Panc1 (cell line): Measurements from ENCODE around the gene ALS2CL. TPM values are rescaled to one million over a fixed set of nuclear protein-coding genes. Genes with fewer than 3 reads are reported as not detected.

ENCODE experiments used
- ATAC-seq: fragments of 200-7000 bp; cut with Tn5 transposase; 2 replicates; pipeline ENCODE4 v1.9.1; 2020; ENCODE audit warnings: mild to moderate bottlenecking, moderate library complexity
- BruUV-seq: library from RNA; stranded (reverse); fragments of 400-500 nt; replicated peaks from 2 replicates; lab custom pipeline; 2021; lab: Mats Ljungman, UMichigan
- CTCF ChIA-PET: fragments of 300-600 bp; sonication (Branson Sonifier 250); formaldehyde crosslinking; loops from one replicate; lab custom pipeline; 2022; ENCODE audit warnings: antibody characterized with exemption; lab: Charles Lee
- POLR2A ChIA-PET: fragments of 300-600 bp; sonication (Branson Sonifier 250); formaldehyde crosslinking; loops from one replicate; lab custom pipeline; 2022; ENCODE audit warnings: antibody characterized with exemption; lab: Charles Lee
- DNase-seq: peaks from one replicate; pipeline ENCODE4 v3.0.0-alpha.2; 2010; ENCODE audit warnings: low read depth, low spot score
- H3K27ac ChIP-seq: 2 replicates; pipeline ENCODE4 v1.5.1; 2011; ENCODE audit warnings: mild to moderate bottlenecking, low read length, inconsistent platforms
- H3K27me3 ChIP-seq: fragments of 200-500 bp; sonication (Bioruptor generic); 2 replicates; pipeline ENCODE4 v1.6.0; 2014; ENCODE audit warnings: low read length, inconsistent platforms; ENCODE audit not compliant: control insufficient read depth, insufficient read depth
- H3K36me3 ChIP-seq: fragments of 200-500 bp; sonication (Bioruptor generic); 2 replicates; pipeline ENCODE4 v1.5.1; 2014; ENCODE audit warnings: inconsistent platforms, mild to moderate bottlenecking, low read length, moderate library complexity; ENCODE audit not compliant: control insufficient read depth, insufficient read depth
- H3K4me1 ChIP-seq: 2 replicates; pipeline ENCODE4 v1.5.1; 2011; ENCODE audit warnings: inconsistent platforms, mild to moderate bottlenecking, low read length, moderate library complexity; ENCODE audit not compliant: control insufficient read depth, insufficient read depth
- H3K4me3 ChIP-seq, 2 experiments: 2 replicates each; pipeline ENCODE4 v1.5.1; 2011 to 2012; ENCODE audit warnings: low read depth in 2 of 2, low read length in 2 of 2, mild to moderate bottlenecking in 2 of 2, inconsistent platforms in 1 of 2, moderate library complexity in 1 of 2
- H3K9me3 ChIP-seq: fragments of 200-500 bp; sonication (Bioruptor generic); 2 replicates; pipeline ENCODE4 v1.5.1; 2014; ENCODE audit warnings: low read depth, mild to moderate bottlenecking, inconsistent platforms, low read length, moderate library complexity; ENCODE audit not compliant: control insufficient read depth, insufficient read depth
- POLR2AphosphoS5 ChIP-seq: IDR thresholded peaks from 2 replicates; pipeline ENCODE4 v1.6.1; 2012; ENCODE audit warnings: mild to moderate bottlenecking, low read depth, low read length, moderate library complexity
- SIN3A ChIP-seq: IDR thresholded peaks from 2 replicates; pipeline ENCODE4 v1.6.1; 2012; ENCODE audit warnings: low read depth, mild to moderate bottlenecking, low read length, moderate library complexity, borderline replicate concordance; ENCODE audit not compliant: insufficient read depth
- TCF7L2 ChIP-seq: IDR thresholded peaks from 2 replicates; pipeline ENCODE4 v1.6.1; 2011; ENCODE audit warnings: mild to moderate bottlenecking, low read depth, low read length, inconsistent platforms
- in situ Hi-C: cut with HindIII; loops from 2 replicates; pipeline ENCODE4 v1.10.0; 2016; ENCODE audit warnings: low sequenced_read_pairs, low pct_unique_long_range_greater_than_20kb
- intact Hi-C: fragments of 100-400 bp; cut with micrococcal nuclease; formaldehyde crosslinking; loops from one replicate; pipeline ENCODE4 v1.10.0; 2022; ENCODE audit not compliant: unreplicated experiment
- total RNA-seq: library from RNA; stranded (reverse); gene quantifications from one replicate; pipeline ENCODE4 v1.2.1, GENCODE V29; 2021; ENCODE audit not compliant: unreplicated experiment
- TF ChIP-seq, protein P1 (sequence below): fragments of 450-650 bp; IDR thresholded peaks from 2 replicates; pipeline ENCODE4 v1.5.1; 2017; ENCODE audit warnings: mild to moderate bottlenecking
- TF ChIP-seq, protein P2 (sequence below), 2 experiments: IDR thresholded peaks; 2 replicates each; pipeline ENCODE4 v1.6.1; 2011 to 2012; ENCODE audit warnings: low read depth in 2 of 2, control low read depth in 1 of 2, low read length in 1 of 2, mild to moderate bottlenecking in 1 of 2, moderate library complexity in 1 of 2; ENCODE audit not compliant: insufficient read depth in 1 of 2

The ALS2CL gene
- total RNA-seq, 1 experiment from 2014 or later: 2.7 TPM

DNA sequence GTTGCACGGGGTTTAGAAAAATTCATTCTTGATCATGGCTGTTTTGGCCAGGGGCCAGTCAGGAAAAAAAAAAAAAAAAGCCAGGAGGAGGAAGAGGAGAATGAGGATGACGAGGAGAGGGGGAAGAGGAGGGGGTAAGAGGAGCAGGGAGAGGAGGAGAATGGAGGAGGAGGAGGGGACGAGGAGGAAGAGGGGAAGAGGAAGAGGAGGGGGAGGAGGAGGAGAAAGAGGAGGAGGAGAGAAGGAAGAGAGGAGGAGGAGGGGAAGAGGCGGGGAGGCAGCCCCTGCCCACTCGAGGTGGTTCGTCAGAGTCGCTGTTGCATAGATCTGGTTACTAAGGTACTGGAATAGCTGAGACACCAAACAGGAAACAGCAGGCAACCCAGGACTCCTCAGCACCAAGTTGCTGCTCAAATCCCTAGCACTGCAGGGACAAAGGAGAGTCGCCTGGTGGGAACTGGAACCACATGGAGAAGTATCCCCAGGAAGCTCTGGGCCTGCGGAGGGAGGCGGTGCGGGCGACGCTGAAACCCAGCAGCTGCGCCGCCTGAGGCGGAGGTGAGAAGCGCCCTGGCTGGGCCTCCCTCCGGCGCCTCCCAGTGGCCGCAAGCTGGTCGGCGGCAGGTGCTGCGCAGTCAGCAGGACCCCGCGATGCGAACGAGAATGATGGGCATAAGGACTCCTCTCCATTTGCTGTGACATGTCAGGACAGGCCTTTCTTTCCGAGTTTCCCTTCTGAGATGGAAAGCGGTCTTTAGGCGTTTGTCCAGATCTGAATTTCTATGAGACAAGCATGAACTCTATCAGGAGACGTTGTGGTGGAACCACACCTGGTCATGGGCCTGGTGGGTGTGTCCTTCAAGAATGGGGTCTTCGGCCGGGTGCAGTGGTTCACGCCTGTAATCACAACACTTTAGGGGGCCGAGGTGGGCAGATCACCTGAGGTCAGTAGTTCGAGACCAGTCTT lies 63.6 kb downstream of the ALS2CL start:
- Histone ChIP-seq H3K4me3 (peak overlapping the region in 1 of 2 experiments; percentile 37; a peak in 2 of 4 replicates), H3K4me1 (no peaks in the 10 kb centered on the region), H3K36me3 (no peaks in the 10 kb centered on the region), H3K9me3 (no peaks in the 10 kb centered on the region), H3K27ac (no peak overlapping the region), H3K27me3 (0 out of 2 replicates have a peak, but pooled peaks cover 2% of the 10 kb centered on the region)
- BruUV-seq: no TSS peak
- DNase-seq (peak; percentile 32), ATAC-seq (peak; percentile 97)
- ChIA-PET CTCF (interaction anchor here (0.6 to 2.3 kb wide), 5 partner anchors 10 to 141 kb away, joined by 3 to 26 read pairs (median 5); partner anchors contain the start of gene ALS2CL), POLR2A (interaction anchor here (0.6 kb wide), 1 partner anchor 136 kb away, joined by 3 read pairs; no protein-coding TSS in a partner anchor)
- no peak for TF ChIP-seq SIN3A
- TF ChIP-seq, protein P1, sequence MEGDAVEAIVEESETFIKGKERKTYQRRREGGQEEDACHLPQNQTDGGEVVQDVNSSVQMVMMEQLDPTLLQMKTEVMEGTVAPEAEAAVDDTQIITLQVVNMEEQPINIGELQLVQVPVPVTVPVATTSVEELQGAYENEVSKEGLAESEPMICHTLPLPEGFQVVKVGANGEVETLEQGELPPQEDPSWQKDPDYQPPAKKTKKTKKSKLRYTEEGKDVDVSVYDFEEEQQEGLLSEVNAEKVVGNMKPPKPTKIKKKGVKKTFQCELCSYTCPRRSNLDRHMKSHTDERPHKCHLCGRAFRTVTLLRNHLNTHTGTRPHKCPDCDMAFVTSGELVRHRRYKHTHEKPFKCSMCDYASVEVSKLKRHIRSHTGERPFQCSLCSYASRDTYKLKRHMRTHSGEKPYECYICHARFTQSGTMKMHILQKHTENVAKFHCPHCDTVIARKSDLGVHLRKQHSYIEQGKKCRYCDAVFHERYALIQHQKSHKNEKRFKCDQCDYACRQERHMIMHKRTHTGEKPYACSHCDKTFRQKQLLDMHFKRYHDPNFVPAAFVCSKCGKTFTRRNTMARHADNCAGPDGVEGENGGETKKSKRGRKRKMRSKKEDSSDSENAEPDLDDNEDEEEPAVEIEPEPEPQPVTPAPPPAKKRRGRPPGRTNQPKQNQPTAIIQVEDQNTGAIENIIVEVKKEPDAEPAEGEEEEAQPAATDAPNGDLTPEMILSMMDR: peak; percentile 95
- TF ChIP-seq, protein P2, sequence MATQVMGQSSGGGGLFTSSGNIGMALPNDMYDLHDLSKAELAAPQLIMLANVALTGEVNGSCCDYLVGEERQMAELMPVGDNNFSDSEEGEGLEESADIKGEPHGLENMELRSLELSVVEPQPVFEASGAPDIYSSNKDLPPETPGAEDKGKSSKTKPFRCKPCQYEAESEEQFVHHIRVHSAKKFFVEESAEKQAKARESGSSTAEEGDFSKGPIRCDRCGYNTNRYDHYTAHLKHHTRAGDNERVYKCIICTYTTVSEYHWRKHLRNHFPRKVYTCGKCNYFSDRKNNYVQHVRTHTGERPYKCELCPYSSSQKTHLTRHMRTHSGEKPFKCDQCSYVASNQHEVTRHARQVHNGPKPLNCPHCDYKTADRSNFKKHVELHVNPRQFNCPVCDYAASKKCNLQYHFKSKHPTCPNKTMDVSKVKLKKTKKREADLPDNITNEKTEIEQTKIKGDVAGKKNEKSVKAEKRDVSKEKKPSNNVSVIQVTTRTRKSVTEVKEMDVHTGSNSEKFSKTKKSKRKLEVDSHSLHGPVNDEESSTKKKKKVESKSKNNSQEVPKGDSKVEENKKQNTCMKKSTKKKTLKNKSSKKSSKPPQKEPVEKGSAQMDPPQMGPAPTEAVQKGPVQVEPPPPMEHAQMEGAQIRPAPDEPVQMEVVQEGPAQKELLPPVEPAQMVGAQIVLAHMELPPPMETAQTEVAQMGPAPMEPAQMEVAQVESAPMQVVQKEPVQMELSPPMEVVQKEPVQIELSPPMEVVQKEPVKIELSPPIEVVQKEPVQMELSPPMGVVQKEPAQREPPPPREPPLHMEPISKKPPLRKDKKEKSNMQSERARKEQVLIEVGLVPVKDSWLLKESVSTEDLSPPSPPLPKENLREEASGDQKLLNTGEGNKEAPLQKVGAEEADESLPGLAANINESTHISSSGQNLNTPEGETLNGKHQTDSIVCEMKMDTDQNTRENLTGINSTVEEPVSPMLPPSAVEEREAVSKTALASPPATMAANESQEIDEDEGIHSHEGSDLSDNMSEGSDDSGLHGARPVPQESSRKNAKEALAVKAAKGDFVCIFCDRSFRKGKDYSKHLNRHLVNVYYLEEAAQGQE (IDR thresholded peaks at IDR 0.05; ENCODE audit: insufficient read depth in 1 of 2, low read depth in 2 of 2, low read length in 1 of 2): no peak
- intact Hi-C loops (loop anchor here (5.0 kb wide), 1 partner anchor 143 kb away; no protein-coding TSS in a partner anchor), in situ Hi-C loops (no loop called here)

DNA sequence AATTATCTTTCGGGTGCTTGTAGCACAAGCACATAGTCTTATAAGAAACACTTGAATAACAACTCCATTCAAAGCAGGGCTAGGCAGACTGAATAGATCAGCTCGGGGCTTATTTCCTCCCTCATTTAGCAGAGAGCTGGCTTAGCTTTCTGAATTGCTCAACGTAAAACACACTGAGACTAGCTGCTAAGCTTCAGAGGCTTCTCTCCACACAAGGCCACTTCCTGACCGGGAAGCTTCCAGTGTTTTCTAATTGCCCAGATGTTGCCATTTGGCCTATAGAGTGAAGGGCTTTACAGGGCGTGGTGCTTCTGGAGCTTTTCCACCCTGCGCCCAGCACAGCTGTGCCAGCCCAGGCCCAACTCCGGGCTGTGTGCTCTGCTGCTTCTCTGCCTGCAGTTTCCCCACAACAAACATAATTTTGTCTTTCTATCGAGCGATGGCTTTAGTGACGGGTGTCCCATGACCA lies 64.5 kb downstream of the ALS2CL start:
- POLR2A ChIA-PET: no interaction called here
- Histone ChIP-seq H3K27me3 (0 out of 2 replicates have a peak, but pooled peaks cover 2% of the 10 kb centered on the region), H3K36me3 (no peaks in the 10 kb centered on the region), H3K4me3 (no peak overlapping the region), H3K4me1 (no peaks in the 10 kb centered on the region), H3K27ac (no peak overlapping the region), H3K9me3 (no peaks in the 10 kb centered on the region)
- DNase-seq: no peak
- CTCF ChIA-PET: interaction anchor here (0.6 to 2.3 kb wide), 3 partner anchors 35 to 140 kb away, joined by 5 to 26 read pairs (median 6); no protein-coding TSS in a partner anchor
- in situ Hi-C loops (no loop called here), intact Hi-C loops (no loop called here)
- ATAC-seq: no peak
- TF ChIP-seq TCF7L2: no peak
- TF ChIP-seq, protein P1: no peak
- no peak for TF ChIP-seq SIN3A
- TF ChIP-seq, protein P2 (IDR thresholded peaks at IDR 0.05; ENCODE audit: insufficient read depth in 1 of 2, low read depth in 2 of 2, low read length in 1 of 2): no peak
- TF ChIP-seq POLR2AphosphoS5: no peak
- no TSS peak for BruUV-seq
